GM23248 (cell line): ENCODE measurements around the gene AP3D1.

Experiments
- EZH2 ChIP-seq: fragments of 200-600 bp; sonication (generic); IDR thresholded peaks from 2 replicates; pipeline ENCODE4 v1.6.1; 2018; ENCODE audit warnings: antibody characterized with exemption, mild to moderate bottlenecking; ENCODE audit not compliant: insufficient read depth, poor library complexity, severe bottlenecking
- EZH2phosphoT487 ChIP-seq: fragments of 200-600 bp; sonication (generic); IDR thresholded peaks from 2 replicates; pipeline ENCODE4 v1.6.1; 2018; ENCODE audit warnings: antibody characterized with exemption, moderate library complexity, mild to moderate bottlenecking, low read depth; ENCODE audit not compliant: insufficient read depth

- no peak for TF ChIP-seq EZH2phosphoT487
- TF ChIP-seq EZH2, result no peak
These were observed 62.2 kb downstream of the AP3D1 start for GRCh38 chr19:2089001-2089711.
